ENCODE results near the gene GADD45A.

The GADD45A gene

GRCh38 chr1:67672260-67672803 is 12.7 kb upstream of the GADD45A start:
- Histone ChIP-seq H3K27ac (no peak overlapping the region), H3K36me3 (no peaks in the 10 kb centered on the region), H3K27me3 (ENCODE audit: insufficient read depth, low read depth, severe bottlenecking) (no peaks in the 10 kb centered on the region), H3K4me3 (ENCODE audit: low read depth, low read length) (no peak overlapping the region), H3K9me3 (ENCODE audit: severe bottlenecking) (no peaks in the 10 kb centered on the region)
- TF ChIP-seq CTCF (IDR thresholded peaks at IDR 0.05; ENCODE audit: low read depth, low read length): no peak
- DNase-seq: no peak

GRCh38 chr1:67673468-67674201 is 11.4 kb upstream of the GADD45A start:
- Histone ChIP-seq H3K36me3 (no peaks in the 10 kb centered on the region), H3K9me3 (ENCODE audit: severe bottlenecking) (no peaks in the 10 kb centered on the region), H3K27ac (no peak overlapping the region), H3K27me3 (ENCODE audit: insufficient read depth, low read depth, severe bottlenecking) (no peaks in the 10 kb centered on the region), H3K4me3 (ENCODE audit: low read depth, low read length) (no peak overlapping the region)
- DNase-seq: no peak
- TF ChIP-seq CTCF (IDR thresholded peaks at IDR 0.05; ENCODE audit: low read depth, low read length): no peak

DNA sequence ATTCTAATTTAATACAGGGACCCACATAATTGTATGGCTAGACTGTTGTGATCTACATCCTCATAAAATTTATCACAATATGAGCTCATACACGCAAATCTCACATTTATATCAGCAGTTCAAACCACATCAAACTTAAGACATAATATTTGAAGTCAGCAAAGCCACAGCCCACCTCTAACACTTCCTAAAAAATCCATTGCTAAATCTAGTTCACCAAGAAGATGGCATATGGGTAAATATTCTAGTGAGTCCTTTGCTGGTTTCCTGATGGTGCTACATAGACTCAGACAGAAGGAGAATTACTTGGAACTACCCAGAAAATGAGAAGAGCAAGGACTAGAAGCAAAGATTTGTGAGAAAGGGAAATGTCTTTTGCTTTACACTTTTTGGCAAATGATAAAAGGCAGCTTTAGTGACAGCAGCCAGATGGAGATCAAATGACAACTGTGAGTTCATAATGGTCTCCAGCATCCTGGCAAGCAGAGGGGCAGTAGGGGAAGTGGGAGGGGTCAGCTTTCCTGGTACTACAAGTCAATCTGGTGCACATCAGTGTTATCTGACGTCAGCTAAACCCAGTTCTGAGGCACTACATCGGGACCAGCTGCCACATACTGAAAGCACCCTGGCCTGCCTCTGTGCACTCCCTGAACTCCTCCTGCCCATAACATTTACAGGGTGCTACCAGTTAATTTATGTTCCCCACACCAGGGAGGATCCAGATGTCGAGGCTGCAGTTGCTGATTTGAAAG is 10.6 kb upstream of the GADD45A start:
- Histone ChIP-seq H3K27ac (peak overlapping the region; percentile 35; the same call in 1 of the 2 replicates), H3K27me3 (ENCODE audit: insufficient read depth, low read depth, severe bottlenecking) (no peaks in the 10 kb centered on the region), H3K9me3 (ENCODE audit: severe bottlenecking) (no peaks in the 10 kb centered on the region), H3K36me3 (no peaks in the 10 kb centered on the region), H3K4me3 (ENCODE audit: low read depth, low read length) (no peak overlapping the region)
- peak; percentile 67 for DNase-seq
- no peak for TF ChIP-seq CTCF (IDR thresholded peaks at IDR 0.05; ENCODE audit: low read depth, low read length)

- no peaks in the 10 kb centered on the region for H3K9me3 ChIP-seq (ENCODE audit: severe bottlenecking)
- no peaks in the 10 kb centered on the region for H3K36me3 ChIP-seq
- no peak overlapping the region for H3K4me3 ChIP-seq (ENCODE audit: low read depth, low read length)
- TF ChIP-seq CTCF (IDR thresholded peaks at IDR 0.05; ENCODE audit: low read depth, low read length): no peak
- no peak overlapping the region for H3K27ac ChIP-seq
- no peaks in the 10 kb centered on the region for H3K27me3 ChIP-seq (ENCODE audit: insufficient read depth, low read depth, severe bottlenecking)
- no peak for DNase-seq
These were observed 9.2 kb upstream of the GADD45A start for GRCh38 chr1:67675800-67676199.

DNA sequence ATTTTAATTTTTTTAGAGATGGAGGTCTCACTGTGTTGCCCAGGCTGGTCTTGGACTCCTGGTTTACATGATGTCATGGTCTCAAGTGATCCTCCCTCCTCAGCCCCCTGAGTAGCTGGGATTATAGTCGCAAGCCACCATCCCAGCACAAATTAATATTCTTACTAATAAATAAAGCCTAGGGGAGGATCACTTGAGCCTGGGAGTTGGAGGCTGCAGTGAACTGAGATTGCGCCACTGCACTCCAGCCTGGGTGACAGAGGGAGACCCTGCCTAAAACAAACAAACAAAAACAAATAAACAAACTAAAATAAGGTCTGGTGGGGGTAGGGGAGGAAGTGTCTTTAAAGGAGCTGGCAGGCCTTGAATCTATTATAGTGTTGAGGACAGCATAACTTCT is 8.7 kb upstream of the GADD45A start:
- Histone ChIP-seq H3K36me3 (no peaks in the 10 kb centered on the region), H3K4me3 (ENCODE audit: low read depth, low read length) (no peak overlapping the region), H3K27me3 (ENCODE audit: insufficient read depth, low read depth, severe bottlenecking) (no peaks in the 10 kb centered on the region), H3K27ac (peak overlapping the region; percentile 79), H3K9me3 (ENCODE audit: severe bottlenecking) (no peaks in the 10 kb centered on the region)
- DNase-seq: no peak
- TF ChIP-seq CTCF (IDR thresholded peaks at IDR 0.05; ENCODE audit: low read depth, low read length): no peak

Data from WERI-Rb-1 (cell line).